T-helper 17 cell (primary cell): Measurements from ENCODE around the gene TXN2. TPM values are rescaled to one million over a fixed set of nuclear protein-coding genes. Genes with fewer than 3 reads are reported as not detected.
"Not testable (repeated sequence)": the region's sequence is repeated elsewhere in the genome, so short reads cannot be mapped to it uniquely, and the experiment has no call there.

Experiments
- ATAC-seq: fragments of 150-1000 bp; cut with Tn5 transposase; 2 replicates; pipeline ENCODE4 v1.10.0; 2021; ENCODE audit warnings: mild to moderate bottlenecking, moderate library complexity
- DNase-seq, 3 donors: peaks; one replicate each; pipeline versions ENCODE4 v3.0.0 to v3.0.0-alpha.2; 2020 to 2021
- H3K9me3 ChIP-seq: one replicate; pipeline ENCODE4 v1.7.0; 2013; ENCODE audit warnings: low read length, mild to moderate bottlenecking; ENCODE audit not compliant: control insufficient read depth, poor library complexity, severe bottlenecking
- H3K27ac Mint-ChIP-seq: one replicate; pipeline ENCODE4 v1.8.0; 2022; ENCODE audit warnings: mild to moderate bottlenecking, moderate library complexity, mixed read lengths
- H3K27me3 Mint-ChIP-seq: one replicate; pipeline ENCODE4 v1.8.0; 2022; ENCODE audit warnings: mixed read lengths
- H3K36me3 Mint-ChIP-seq: one replicate; pipeline ENCODE4 v1.8.0; 2022; ENCODE audit warnings: low read depth, mixed read lengths
- H3K4me1 Mint-ChIP-seq: one replicate; pipeline ENCODE4 v1.8.0; 2022; ENCODE audit warnings: mild to moderate bottlenecking, mixed read lengths
- H3K4me3 Mint-ChIP-seq: one replicate; pipeline ENCODE4 v1.8.0; 2022; ENCODE audit warnings: mild to moderate bottlenecking, moderate library complexity, mixed read lengths
- total RNA-seq, 4 donors: library from RNA in 2 of 4; stranded (reverse) in 2 of 4; gene quantifications; one replicate each; pipeline ENCODE4 v1.2.3 and lab custom pipeline; 2022 to 2026

Gene TXN2
- total RNA-seq, 2 donors from 2014 or later = 27.0 to 32.3 TPM

- Mint-ChIP-seq H3K27me3 (no peaks in the 10 kb centered on the region), H3K27ac (no peak overlapping the region)
- no peak for DNase-seq
These were observed 38.2 kb downstream of the TXN2 start for GRCh38 chr22:36443198-36443770.

GRCh38 chr22:36442506-36443197, 38.8 kb downstream of the TXN2 start:
- Mint-ChIP-seq H3K27me3 (no peaks in the 10 kb centered on the region), H3K36me3 (no peaks in the 10 kb centered on the region), H3K27ac (no peak overlapping the region), H3K4me1 (peaks cover 19% of the 10 kb centered on the region), H3K4me3 (no peak overlapping the region)
- ATAC-seq (no peak), DNase-seq (no peak)
- no peaks in the 10 kb centered on the region for H3K9me3 ChIP-seq

More at GRCh38 chr22:36443198-36443770, 38.2 kb downstream of the TXN2 start:
- ATAC-seq = no peak
- H3K9me3 ChIP-seq = no peaks in the 10 kb centered on the region
- Mint-ChIP-seq H3K36me3 (no peaks in the 10 kb centered on the region), H3K4me3 (no peak overlapping the region), H3K4me1 (peaks cover 20% of the 10 kb centered on the region)

- no peak for ATAC-seq
- Mint-ChIP-seq H3K36me3 (no peaks in the 10 kb centered on the region), H3K4me1 (peaks cover 27% of the 10 kb centered on the region), H3K27ac (no peak overlapping the region), H3K27me3 (no peaks in the 10 kb centered on the region), H3K4me3 (no peak overlapping the region)
- H3K9me3 ChIP-seq = no peaks in the 10 kb centered on the region
- no peak for DNase-seq
These were observed 40.9 kb downstream of the TXN2 start for GRCh38 chr22:36440429-36441002.

GRCh38 chr22:36439481-36440271, 41.8 kb downstream of the TXN2 start:
- no peak for ATAC-seq
- no peaks in the 10 kb centered on the region for H3K27me3 Mint-ChIP-seq

GRCh38 chr22:36435516-36436415, 45.7 kb downstream of the TXN2 start:
- Mint-ChIP-seq H3K27ac (peak overlapping the region; percentile 97), H3K36me3 (no peaks in the 10 kb centered on the region), H3K4me1 (peaks cover 27% of the 10 kb centered on the region), H3K4me3 (peak overlapping the region; percentile 83), H3K27me3 (no peaks in the 10 kb centered on the region)
- no peaks in the 10 kb centered on the region for H3K9me3 ChIP-seq
- DNase-seq (peak; percentile 43 to 68 (median 46)), ATAC-seq (peak; percentile 92)

More at GRCh38 chr22:36439481-36440271, 41.8 kb downstream of the TXN2 start:
- Mint-ChIP-seq H3K36me3 (no peaks in the 10 kb centered on the region), H3K27ac (no peak overlapping the region), H3K4me1 (peaks cover 28% of the 10 kb centered on the region), H3K4me3 (no peak overlapping the region)
- no peaks in the 10 kb centered on the region for H3K9me3 ChIP-seq
- DNase-seq = no peak

- no peaks in the 10 kb centered on the region for H3K9me3 ChIP-seq
- peak overlapping the region; percentile 55 for H3K4me3 Mint-ChIP-seq
- peaks cover 20% of the 10 kb centered on the region for H3K4me1 Mint-ChIP-seq
- no peaks in the 10 kb centered on the region for H3K27me3 Mint-ChIP-seq
- ATAC-seq (no peak), DNase-seq (no peak)
- H3K36me3 Mint-ChIP-seq = no peaks in the 10 kb centered on the region
- no peak overlapping the region for H3K27ac Mint-ChIP-seq
These were observed 47.9 kb downstream of the TXN2 start for GRCh38 chr22:36433318-36434231.

- Mint-ChIP-seq H3K27me3 (no peaks in the 10 kb centered on the region), H3K36me3 (no peaks in the 10 kb centered on the region), H3K27ac (no peak overlapping the region), H3K4me3 (no peak overlapping the region), H3K4me1 (peaks cover 22% of the 10 kb centered on the region)
- ATAC-seq (no peak), DNase-seq (no peak)
- no peaks in the 10 kb centered on the region for H3K9me3 ChIP-seq
These were observed 48.7 kb downstream of the TXN2 start for GRCh38 chr22:36432592-36433317.

- Mint-ChIP-seq H3K4me3 (no peak overlapping the region), H3K36me3 (no peaks in the 10 kb centered on the region), H3K27me3 (no peaks in the 10 kb centered on the region), H3K4me1 (peaks cover 26% of the 10 kb centered on the region), H3K27ac (no peak overlapping the region)
- DNase-seq (no peak), ATAC-seq (no peak)
- no peaks in the 10 kb centered on the region for H3K9me3 ChIP-seq
These were observed 49.5 kb downstream of the TXN2 start for GRCh38 chr22:36431977-36432376.

- no peak for ATAC-seq
- H3K27ac Mint-ChIP-seq = no peak overlapping the region
These were observed 50.6 kb downstream of the TXN2 start for GRCh38 chr22:36430863-36431262.

GRCh38 chr22:36427952-36428351, 53.5 kb downstream of the TXN2 start:
- not testable (repeated sequence) for H3K27ac Mint-ChIP-seq, H3K9me3 ChIP-seq, H3K27me3 Mint-ChIP-seq, ATAC-seq, H3K4me3 Mint-ChIP-seq, H3K36me3 Mint-ChIP-seq, DNase-seq
- H3K4me1 Mint-ChIP-seq = peaks cover 20% of the 10 kb centered on the region

More at GRCh38 chr22:36430863-36431262, 50.6 kb downstream of the TXN2 start:
- no peak for DNase-seq
- Mint-ChIP-seq H3K4me1 (peaks cover 23% of the 10 kb centered on the region), H3K4me3 (no peak overlapping the region), H3K27me3 (no peaks in the 10 kb centered on the region), H3K36me3 (no peaks in the 10 kb centered on the region)
- no peaks in the 10 kb centered on the region for H3K9me3 ChIP-seq

GRCh38 chr22:36425977-36426523, 55.4 kb downstream of the TXN2 start:
- no peak for ATAC-seq
- Mint-ChIP-seq H3K4me3 (no peak overlapping the region), H3K36me3 (no peaks in the 10 kb centered on the region), H3K4me1 (peaks cover 20% of the 10 kb centered on the region), H3K27me3 (no peaks in the 10 kb centered on the region), H3K27ac (no peak overlapping the region)
- no peak for DNase-seq
- no peaks in the 10 kb centered on the region for H3K9me3 ChIP-seq
